HepG2 (cell line): ENCODE data around the gene PLEKHA3. TPM values are rescaled to one million over a fixed set of nuclear protein-coding genes. Genes with fewer than 3 reads are reported as not detected.
A peak's percentile ranks its signal among the peaks of the same experiment; 100 is the strongest.

Source experiments
- ATAD3A ChIP-seq: sonication (generic); formaldehyde crosslinking; IDR thresholded peaks from 2 replicates; pipeline ENCODE4 v1.4.0; 2020; ENCODE audit warnings: missing genetic modification reagents
- ATF1 ChIP-seq: IDR thresholded peaks from 2 replicates; pipeline ENCODE4 v1.6.1; 2016; ENCODE audit warnings: mild to moderate bottlenecking, control low read depth
- ATF6 ChIP-seq: sonication (generic); formaldehyde crosslinking; conservative IDR thresholded peaks from 2 replicates; pipeline ENCODE4 v1.4.0; 2020; ENCODE audit warnings: missing genetic modification reagents
- ATF7-NPFF ChIP-seq: sonication (generic); formaldehyde crosslinking; IDR thresholded peaks from 2 replicates; pipeline ENCODE4 v1.8.1; 2023; ENCODE audit warnings: mild to moderate bottlenecking, low read depth, missing genetic modification reagents, moderate library complexity
- DMAP1 ChIP-seq: IDR thresholded peaks from 2 replicates; pipeline ENCODE4 v1.6.1; 2016
- GTF3A ChIP-seq: sonication (generic); formaldehyde crosslinking; conservative IDR thresholded peaks from 2 replicates; pipeline ENCODE4 v1.4.0; 2020; ENCODE audit warnings: mild to moderate bottlenecking, missing genetic modification reagents
- JUND ChIP-seq: sonication (generic); formaldehyde crosslinking; IDR thresholded peaks from 2 replicates; pipeline ENCODE4 v1.8.0; 2022; ENCODE audit warnings: mild to moderate bottlenecking, missing genetic modification reagents
- MTA1 ChIP-seq: sonication (generic); formaldehyde crosslinking; IDR thresholded peaks from 2 replicates; pipeline ENCODE4 v1.4.0; 2020; ENCODE audit warnings: missing genetic modification reagents, mild to moderate bottlenecking, borderline replicate concordance
- NCOA5 ChIP-seq: sonication (generic); formaldehyde crosslinking; IDR thresholded peaks from 2 replicates; pipeline ENCODE4 v1.4.0; 2020; ENCODE audit warnings: missing genetic modification reagents
- NFIB ChIP-seq: sonication (generic); formaldehyde crosslinking; IDR thresholded peaks from 2 replicates; pipeline ENCODE4 v1.9.0; 2021; ENCODE audit warnings: missing genetic modification reagents, mild to moderate bottlenecking, borderline replicate concordance
- ONECUT2 ChIP-seq: sonication (generic); formaldehyde crosslinking; IDR thresholded peaks from 2 replicates; pipeline ENCODE4 v1.4.0; 2020; ENCODE audit warnings: missing genetic modification reagents
- REXO4 ChIP-seq: sonication (generic); formaldehyde crosslinking; IDR thresholded peaks from 2 replicates; pipeline ENCODE4 v1.8.0; 2022; ENCODE audit warnings: missing genetic modification reagents, mild to moderate bottlenecking, borderline replicate concordance
- RFX5 ChIP-seq: IDR thresholded peaks from 2 replicates; pipeline ENCODE4 v1.6.1; 2011; ENCODE audit warnings: low read depth, low read length, improper control_type of control experiment
- SMARCC2 ChIP-seq: fragments of 450-650 bp; IDR thresholded peaks from 2 replicates; pipeline ENCODE4 v1.6.1; 2017; ENCODE audit warnings: antibody characterized with exemption, mild to moderate bottlenecking
- SMC3 ChIP-seq: IDR thresholded peaks from 2 replicates; pipeline ENCODE4 v1.6.1; 2011; ENCODE audit warnings: low read length, improper control_type of control experiment
- SNAPC5 ChIP-seq: sonication (generic); formaldehyde crosslinking; IDR thresholded peaks from 2 replicates; pipeline ENCODE4 v1.8.1; 2023; ENCODE audit warnings: mild to moderate bottlenecking, missing genetic modification reagents, borderline replicate concordance
- TAF1 ChIP-seq: sonication (generic); formaldehyde crosslinking; IDR thresholded peaks from 2 replicates; pipeline ENCODE4 v1.4.0; 2020; ENCODE audit warnings: missing genetic modification reagents
- ZKSCAN8 ChIP-seq: IDR thresholded peaks from 2 replicates; pipeline ENCODE4 v1.6.1; 2016; ENCODE audit warnings: borderline replicate concordance, missing genetic modification reagents, missing compliant biosample characterization
- ZNF232 ChIP-seq: sonication (generic); formaldehyde crosslinking; IDR thresholded peaks from 2 replicates; pipeline ENCODE4 v1.4.0; 2020; ENCODE audit warnings: missing genetic modification reagents, borderline replicate concordance
- ZNF296 ChIP-seq: sonication (generic); formaldehyde crosslinking; conservative IDR thresholded peaks from 2 replicates; pipeline ENCODE4 v1.5.0; 2020; ENCODE audit warnings: mild to moderate bottlenecking, missing genetic modification reagents
- ZNF446 ChIP-seq: sonication (generic); formaldehyde crosslinking; IDR thresholded peaks from 2 replicates; pipeline ENCODE4 v1.5.0; 2020; ENCODE audit warnings: mild to moderate bottlenecking, missing genetic modification reagents
- ZNF468 ChIP-seq: sonication (generic); formaldehyde crosslinking; IDR thresholded peaks from 2 replicates; pipeline ENCODE4 v1.8.0; 2022; ENCODE audit warnings: mild to moderate bottlenecking, moderate library complexity, missing genetic modification reagents
- ZNF597 ChIP-seq: sonication (generic); formaldehyde crosslinking; IDR thresholded peaks from 2 replicates; pipeline ENCODE4 v1.5.0; 2020; ENCODE audit warnings: missing genetic modification reagents
- ZNF598 ChIP-seq: sonication (generic); formaldehyde crosslinking; IDR thresholded peaks from 2 replicates; pipeline ENCODE4 v1.5.1; 2020; ENCODE audit warnings: mild to moderate bottlenecking, missing genetic modification reagents, borderline replicate concordance
- ZNF839 ChIP-seq: sonication (generic); formaldehyde crosslinking; IDR thresholded peaks from 2 replicates; pipeline ENCODE4 v1.4.0; 2020; ENCODE audit warnings: missing genetic modification reagents, mild to moderate bottlenecking, borderline replicate concordance
- polyA plus RNA-seq, 8 experiments: library from polyadenylated mRNA; depleted of rRNA in 3 of 8; stranded (reverse) in 7 of 8; unstranded in 1 of 8; fragments of >200 nt; fragmentation: Illumina TruSeq in 4 of 8; extraction: Trizol in 4 of 8; gene quantifications; 2 replicates each; pipeline versions ENCODE4 v1.2.1 to v1.2.3, GENCODE V29; 2011 to 2016; ENCODE audit warnings: low read depth in 4 of 8, missing spikeins in 1 of 8, mixed read lengths in 1 of 8; ENCODE audit not compliant: insufficient read depth in 1 of 8
- total RNA-seq, 5 experiments: library from RNA; depleted of rRNA; stranded (reverse); fragments of >200 nt; fragmentation: Illumina TruSeq; extraction: Trizol; gene quantifications; 2 replicates each; pipeline ENCODE4 v1.2.3, GENCODE V29; 2016; ENCODE audit warnings: low read depth in 1 of 5
- TF ChIP-seq, protein P1 (sequence below): IDR thresholded peaks from 2 replicates; pipeline ENCODE4 v1.6.1; 2016; ENCODE audit warnings: missing genetic modification reagents, missing compliant biosample characterization
- TF ChIP-seq, protein P2 (sequence below): sonication (generic); formaldehyde crosslinking; IDR thresholded peaks from 2 replicates; pipeline ENCODE4 v1.8.0; 2022; ENCODE audit warnings: mild to moderate bottlenecking, missing genetic modification reagents, moderate library complexity

PLEKHA3 gene
- total and polyA plus RNA-seq, 2 of the 13 experiments (the other 11 are each of a cell fraction or from before 2014, with no cell fraction given) = 11.7 to 23.1 TPM

- TF ChIP-seq ZNF597 (CRISPR knock-in tag) (no peak), ATF7-NPFF (CRISPR knock-in tag) (no peak; the same call in 1 of the 2 replicates), NFIB (CRISPR knock-in tag) (no peak), ONECUT2 (CRISPR knock-in tag) (no peak), JUND (CRISPR knock-in tag) (no peak), GTF3A (CRISPR knock-in tag) (no peak), ATAD3A (CRISPR knock-in tag) (no peak), ZNF468 (no peak), TAF1 (peak; percentile 69), ATF6 (no peak), SNAPC5 (CRISPR knock-in tag) (no peak), MTA1 (CRISPR knock-in tag) (0 out of 2 replicates have a peak, but pooled peaks have one; percentile 30), ZNF446 (CRISPR knock-in tag) (peak; percentile 33; the same call in 1 of the 2 replicates), ZKSCAN8 (CRISPR knock-in tag) (no peak), ZNF296 (CRISPR knock-in tag) (no peak), ATF1 (CRISPR knock-in tag) (0 out of 2 replicates have a peak, but pooled peaks have one; percentile 21), SMARCC2 (no peak), DMAP1 (CRISPR knock-in tag) (peak; percentile 32), ZNF839 (no peak), SMC3 (no peak), ZNF232 (0 out of 2 replicates have a peak, but pooled peaks have one; percentile 35), REXO4 (CRISPR knock-in tag) (no peak), RFX5 (no peak), NCOA5 (CRISPR knock-in tag) (no peak), ZNF598 (CRISPR knock-in tag) (no peak)
- TF ChIP-seq, protein P1, sequence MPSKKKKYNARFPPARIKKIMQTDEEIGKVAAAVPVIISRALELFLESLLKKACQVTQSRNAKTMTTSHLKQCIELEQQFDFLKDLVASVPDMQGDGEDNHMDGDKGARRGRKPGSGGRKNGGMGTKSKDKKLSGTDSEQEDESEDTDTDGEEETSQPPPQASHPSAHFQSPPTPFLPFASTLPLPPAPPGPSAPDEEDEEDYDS = peak; percentile 67; the same call in 1 of the 2 replicates
- TF ChIP-seq, protein P2, sequence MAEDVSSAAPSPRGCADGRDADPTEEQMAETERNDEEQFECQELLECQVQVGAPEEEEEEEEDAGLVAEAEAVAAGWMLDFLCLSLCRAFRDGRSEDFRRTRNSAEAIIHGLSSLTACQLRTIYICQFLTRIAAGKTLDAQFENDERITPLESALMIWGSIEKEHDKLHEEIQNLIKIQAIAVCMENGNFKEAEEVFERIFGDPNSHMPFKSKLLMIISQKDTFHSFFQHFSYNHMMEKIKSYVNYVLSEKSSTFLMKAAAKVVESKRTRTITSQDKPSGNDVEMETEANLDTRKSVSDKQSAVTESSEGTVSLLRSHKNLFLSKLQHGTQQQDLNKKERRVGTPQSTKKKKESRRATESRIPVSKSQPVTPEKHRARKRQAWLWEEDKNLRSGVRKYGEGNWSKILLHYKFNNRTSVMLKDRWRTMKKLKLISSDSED (CRISPR knock-in tag) = no peak
Observed at GRCh38 chr2:178480227-178481181, at the start of gene PLEKHA3 (continued).
